ENCODE measurements around the gene XRN2. TPM values are rescaled to one million over a fixed set of nuclear protein-coding genes. Genes with fewer than 3 reads are reported as not detected.
A peak's percentile ranks its signal among the peaks of the same experiment; 100 is the strongest.

Gene XRN2
- polyA plus RNA-seq, 1 donor from 2014 or later: 142 TPM

GRCh38 chr20:21395051-21395665 lies 92.0 kb downstream of the XRN2 start:
- Histone ChIP-seq H3K9ac (ENCODE audit: low read length) (no peak overlapping the region), H3K79me2 (replicated peaks; ENCODE audit: insufficient read depth, low read length) (no peaks in the 10 kb centered on the region), H2AFZ (ENCODE audit: low read depth, low read length) (no peak overlapping the region), H3K27me3 (ENCODE audit: insufficient read depth, low read depth, low read length) (peaks cover 97% of the 10 kb centered on the region), H4K20me1 (ENCODE audit: insufficient read depth) (no peaks in the 10 kb centered on the region), H3K4me3 (ENCODE audit: low read length) (no peak overlapping the region), H3K27ac (ENCODE audit: low read length) (no peak overlapping the region), H3K4me2 (ENCODE audit: low read length) (no peak overlapping the region), H3F3A (ENCODE audit: insufficient read depth, low read length, poor library complexity, severe bottlenecking) (no peaks in the 10 kb centered on the region), H3K9me3 (ENCODE audit: low read length) (no peaks in the 10 kb centered on the region), H3K9me2 (ENCODE audit: insufficient read depth, low read length) (no peaks in the 10 kb centered on the region), H3K36me3 (ENCODE audit: insufficient read depth, low read length) (peaks cover 1% of the 10 kb centered on the region)
- TF ChIP-seq TAF1 (IDR thresholded peaks at IDR 0.05; ENCODE audit: low read depth): no peak
- TF ChIP-seq MXI1 (conservative IDR thresholded peaks at IDR 0.05; ENCODE audit: poor library complexity, severe bottlenecking): no peak
- TF ChIP-seq EZH2 (IDR thresholded peaks at IDR 0.05; ENCODE audit: borderline replicate concordance, insufficient read depth, low read length, poor library complexity, severe bottlenecking): no peak
- TF ChIP-seq EP300 (conservative IDR thresholded peaks at IDR 0.05; ENCODE audit: poor library complexity, severe bottlenecking): no peak
- TF ChIP-seq SMC3 (conservative IDR thresholded peaks at IDR 0.05; ENCODE audit: poor library complexity): no peak
- no peak for TF ChIP-seq REST (IDR thresholded peaks at IDR 0.05; ENCODE audit: borderline replicate concordance)
- TF ChIP-seq RAD21 (conservative IDR thresholded peaks at IDR 0.05): no peak
- no peak for TF ChIP-seq POLR2AphosphoS5 (IDR thresholded peaks at IDR 0.05)
- no peak for TF ChIP-seq CTCF (IDR thresholded peaks at IDR 0.05; ENCODE audit: poor library complexity, severe bottlenecking)

DNA sequence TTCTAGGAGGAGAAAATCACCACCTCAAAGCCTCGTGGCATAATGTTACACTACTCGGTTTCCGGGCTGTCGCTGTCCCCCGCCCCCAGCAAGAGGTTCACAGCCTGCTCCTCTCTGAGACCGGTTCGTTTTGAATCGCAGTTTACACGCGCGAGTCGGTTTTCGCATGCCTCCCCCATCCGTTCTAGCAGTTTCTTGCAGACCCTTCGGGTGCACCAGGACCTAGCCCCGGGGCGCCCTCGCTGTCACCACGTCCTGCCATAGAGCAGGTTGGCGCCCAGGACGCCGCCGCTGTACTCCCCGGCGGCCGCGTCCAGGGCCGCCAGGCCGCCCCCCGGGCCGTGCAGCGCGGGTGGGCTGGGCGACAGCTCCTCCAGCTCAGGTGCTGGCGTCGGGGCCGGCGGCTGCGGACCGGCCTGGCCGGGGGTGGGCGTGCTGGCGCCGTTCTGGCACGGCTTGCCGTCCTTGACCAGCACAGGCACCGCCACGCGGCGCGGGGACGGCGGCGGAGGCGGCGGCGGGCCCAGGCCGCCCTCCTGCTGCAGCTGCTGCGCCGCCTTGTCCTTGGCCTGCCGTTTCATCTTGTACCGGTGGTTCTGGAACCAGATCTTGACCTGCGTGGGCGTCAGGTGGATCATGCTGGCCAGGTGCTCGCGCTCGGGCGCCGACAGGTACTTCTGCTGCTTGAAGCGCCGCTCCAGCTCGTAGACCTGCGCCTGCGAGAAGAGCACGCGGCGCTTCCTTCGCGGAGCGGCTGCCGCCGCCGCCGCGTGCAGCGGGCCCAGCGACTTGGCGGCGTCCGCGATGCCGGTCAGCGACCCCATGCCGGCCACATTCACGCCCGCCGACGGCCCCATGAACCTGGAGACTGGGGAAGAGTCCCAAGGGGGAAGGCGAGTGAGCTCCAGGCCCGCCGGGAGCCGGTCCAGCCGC lies 92.8 kb downstream of the XRN2 start:
- Histone ChIP-seq H3K4me3 (ENCODE audit: low read length) (peak overlapping the region; percentile 42), H3K79me2 (replicated peaks; ENCODE audit: insufficient read depth, low read length) (no peaks in the 10 kb centered on the region), H3K9ac (ENCODE audit: low read length) (no peak overlapping the region), H4K20me1 (ENCODE audit: insufficient read depth) (no peaks in the 10 kb centered on the region), H3F3A (ENCODE audit: insufficient read depth, low read length, poor library complexity, severe bottlenecking) (no peaks in the 10 kb centered on the region), H3K4me2 (ENCODE audit: low read length) (no peak overlapping the region), H3K9me2 (ENCODE audit: insufficient read depth, low read length) (no peaks in the 10 kb centered on the region), H2AFZ (ENCODE audit: low read depth, low read length) (no peak overlapping the region), H3K27ac (ENCODE audit: low read length) (no peak overlapping the region), H3K36me3 (ENCODE audit: insufficient read depth, low read length) (no peaks in the 10 kb centered on the region), H3K27me3 (ENCODE audit: insufficient read depth, low read depth, low read length) (peaks cover 97% of the 10 kb centered on the region), H3K9me3 (ENCODE audit: low read length) (no peaks in the 10 kb centered on the region)
- TF ChIP-seq EZH2 (IDR thresholded peaks at IDR 0.05; ENCODE audit: borderline replicate concordance, insufficient read depth, low read length, poor library complexity, severe bottlenecking) (peak; percentile 95), CTCF (IDR thresholded peaks at IDR 0.05; ENCODE audit: poor library complexity, severe bottlenecking) (no peak)

All from neural cell (in vitro differentiated cells).